Amniotic epithelial cell (primary cell): ENCODE data around the gene OSBPL7.

Experiments
- DNase-seq: peaks from one replicate; pipeline ENCODE4 v3.0.0-alpha.2; 2010; ENCODE audit warnings: low read depth

Gene OSBPL7

DNA sequence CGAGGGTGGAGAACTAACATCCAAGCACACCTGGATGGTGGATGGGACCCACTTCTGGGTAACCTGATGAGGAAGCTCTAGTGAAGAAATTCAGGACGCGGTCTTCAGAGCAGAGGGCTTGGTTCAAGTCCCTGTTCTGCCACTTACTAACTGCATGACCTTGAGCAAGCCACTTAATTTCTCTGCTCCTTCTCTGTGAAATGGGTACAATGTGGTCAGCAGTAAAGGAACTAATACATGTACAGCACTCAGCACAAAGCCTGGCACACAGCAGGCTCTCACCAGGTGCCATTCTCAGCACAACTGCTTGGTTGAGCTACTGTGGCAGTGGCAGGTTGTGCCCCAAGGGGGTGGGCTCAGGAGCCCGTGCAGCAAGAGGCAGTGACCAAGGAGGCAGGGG is 1.9 kb upstream of the OSBPL7 start:
- DNase-seq: no peak

- no peak for DNase-seq
Measured at GRCh38 chr17:47822785-47823184, 1.2 kb upstream of the OSBPL7 start.

DNA sequence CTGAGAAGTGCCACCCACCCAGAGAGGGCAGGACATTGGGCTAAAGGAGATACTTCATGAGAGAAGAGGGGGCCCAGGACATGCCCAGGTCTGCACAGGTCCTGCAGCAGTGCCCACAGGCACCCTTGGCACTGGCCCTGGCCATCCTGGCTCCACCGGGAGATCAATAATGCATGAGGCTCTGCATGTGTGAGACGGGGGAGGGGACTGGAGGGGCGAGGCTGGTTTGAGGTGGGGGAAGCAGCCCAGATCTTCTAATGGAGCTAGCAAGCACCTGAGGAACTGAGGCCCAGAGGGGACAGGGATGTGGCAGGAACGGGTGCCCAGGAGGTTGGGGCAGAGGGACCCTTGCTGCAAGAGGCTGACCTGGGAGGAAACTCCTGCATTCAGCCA is 567 bp downstream of the OSBPL7 start:
- DNase-seq: no peak

DNA sequence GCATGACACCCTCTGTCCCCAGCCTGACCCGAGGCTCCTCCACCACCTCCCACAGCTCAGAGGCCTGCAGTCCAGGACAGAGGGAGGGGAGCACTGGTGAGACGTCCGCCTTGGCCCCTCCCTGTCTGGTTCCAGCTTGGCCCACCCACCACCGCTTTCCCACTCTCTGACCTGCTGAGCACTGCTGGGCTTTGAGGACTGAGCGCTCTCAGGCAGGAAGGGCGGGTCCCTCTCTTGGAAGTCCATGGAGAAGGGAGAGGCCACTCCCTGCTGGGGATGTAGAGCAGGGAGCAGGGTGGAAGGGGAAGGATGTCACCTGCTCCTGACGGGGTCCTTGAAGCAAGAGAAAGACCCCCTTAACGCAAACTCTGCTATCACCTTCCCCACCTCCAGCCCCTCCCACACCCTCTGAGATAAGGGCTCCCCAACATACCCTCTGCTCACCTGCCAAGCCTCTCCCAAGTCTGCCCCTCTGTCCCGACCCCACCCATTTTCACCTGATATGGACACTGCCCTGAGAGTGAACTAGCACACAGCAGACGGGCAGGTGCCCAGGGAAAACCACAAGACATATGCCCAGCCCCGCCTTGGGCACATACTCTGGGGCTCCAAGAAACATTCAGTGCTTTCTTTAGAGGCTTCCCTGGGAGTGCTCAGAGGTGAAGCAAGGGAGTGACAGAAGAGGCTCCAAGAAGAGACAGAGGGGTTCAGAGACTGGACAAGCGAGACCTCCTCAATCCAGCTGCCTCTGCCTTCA is 1.4 kb downstream of the OSBPL7 start:
- no peak for DNase-seq

- no peak for DNase-seq
Measured at GRCh38 chr17:47819475-47819874, 2.1 kb downstream of the OSBPL7 start.

- DNase-seq: no peak
Measured at GRCh38 chr17:47818002-47818695, 3.4 kb downstream of the OSBPL7 start.

DNA sequence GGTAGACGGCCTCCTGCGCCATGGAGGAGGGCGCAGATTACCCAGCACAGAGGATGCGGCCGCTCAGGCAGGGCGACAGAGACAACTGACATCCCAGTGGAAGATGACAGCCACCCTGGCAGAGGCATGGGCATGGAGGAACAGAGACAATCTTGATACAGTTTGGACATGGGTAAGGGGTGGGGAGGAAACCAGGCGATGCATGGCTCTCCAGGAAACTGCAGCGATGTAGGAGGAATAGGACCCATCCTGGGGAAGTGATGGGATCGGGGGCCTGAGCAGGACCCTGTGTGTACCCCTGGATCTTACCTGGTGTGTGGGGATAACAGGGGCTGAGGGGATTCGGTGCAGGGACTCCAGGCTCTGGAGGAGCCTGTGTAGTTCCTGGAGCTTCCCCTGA is 4.6 kb downstream of the OSBPL7 start:
- DNase-seq: no peak

DNA sequence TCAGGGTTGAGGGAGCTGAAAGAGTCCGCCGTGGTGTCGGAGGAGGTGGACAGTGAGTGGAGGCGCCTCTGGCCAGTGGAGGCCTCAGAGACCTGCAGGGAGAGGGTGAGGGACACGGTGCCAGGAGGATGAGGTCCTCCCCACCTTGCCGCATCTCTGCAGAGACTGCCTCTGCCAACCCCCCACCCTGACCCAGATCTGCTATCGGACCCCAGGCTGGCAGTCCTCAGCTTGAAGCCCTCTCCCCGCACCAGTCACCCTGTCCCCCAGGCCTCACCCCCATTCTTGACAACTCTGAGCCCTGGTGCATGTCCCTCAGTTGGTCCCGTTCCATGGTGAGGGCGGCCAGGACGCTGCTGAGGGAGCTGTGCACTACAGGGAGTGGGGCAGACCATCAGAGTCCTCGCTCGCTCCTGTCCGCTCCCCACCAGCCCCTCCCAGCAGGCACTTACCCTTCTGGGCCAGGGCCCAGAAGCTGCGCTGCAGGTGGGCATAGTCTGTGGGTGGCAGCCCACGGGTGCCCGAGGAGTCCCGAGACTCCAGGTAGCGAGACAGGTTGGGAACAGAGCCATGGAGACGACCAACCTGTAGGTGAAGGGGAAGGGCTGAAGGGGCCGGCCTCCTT is 5.4 kb downstream of the OSBPL7 start:
- no peak for DNase-seq

DNA sequence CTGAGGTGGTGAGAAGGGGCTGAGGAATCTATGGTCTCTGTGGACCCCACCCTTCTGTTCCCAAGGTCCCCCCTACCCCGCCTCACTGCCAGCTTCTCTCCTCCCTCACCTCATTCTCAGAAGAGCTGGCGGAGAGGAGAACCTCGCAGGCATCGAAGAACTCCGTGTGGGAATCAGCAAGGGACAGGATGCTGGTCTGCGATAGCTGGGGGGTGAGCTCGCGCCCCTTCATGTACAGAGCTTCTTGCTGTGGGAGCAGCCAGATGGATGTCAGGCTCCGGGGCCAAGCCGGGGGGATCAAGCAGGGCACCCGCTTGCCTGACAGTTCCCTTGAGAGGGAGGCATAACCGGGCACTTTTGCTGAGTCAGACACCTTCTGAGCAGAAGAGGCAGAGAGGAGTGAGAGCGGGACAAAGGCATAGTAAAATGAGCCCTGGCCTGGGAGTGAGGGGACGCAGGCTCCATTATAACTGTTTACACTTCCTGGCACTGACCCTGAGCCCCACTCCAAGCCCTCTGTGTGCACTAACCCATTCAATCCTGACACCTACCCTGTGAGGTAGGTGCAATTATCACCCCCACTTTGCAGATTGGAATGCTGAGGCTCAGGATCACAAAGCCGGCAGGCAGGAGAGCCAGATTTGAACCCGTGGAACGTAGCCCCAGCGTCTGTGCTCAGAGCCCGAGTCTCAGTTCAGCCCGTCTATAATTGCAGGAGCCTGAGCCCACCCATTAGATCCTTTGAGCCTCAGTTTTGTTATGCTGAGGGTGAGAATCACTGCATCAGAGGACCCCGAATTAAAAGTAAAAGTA is 6.3 kb downstream of the OSBPL7 start:
- DNase-seq: no peak

GRCh38 chr17:47813512-47814031 is 8.0 kb downstream of the OSBPL7 start:
- DNase-seq: no peak

GRCh38 chr17:47813077-47813476 is 8.5 kb downstream of the OSBPL7 start:
- DNase-seq: no peak

DNA sequence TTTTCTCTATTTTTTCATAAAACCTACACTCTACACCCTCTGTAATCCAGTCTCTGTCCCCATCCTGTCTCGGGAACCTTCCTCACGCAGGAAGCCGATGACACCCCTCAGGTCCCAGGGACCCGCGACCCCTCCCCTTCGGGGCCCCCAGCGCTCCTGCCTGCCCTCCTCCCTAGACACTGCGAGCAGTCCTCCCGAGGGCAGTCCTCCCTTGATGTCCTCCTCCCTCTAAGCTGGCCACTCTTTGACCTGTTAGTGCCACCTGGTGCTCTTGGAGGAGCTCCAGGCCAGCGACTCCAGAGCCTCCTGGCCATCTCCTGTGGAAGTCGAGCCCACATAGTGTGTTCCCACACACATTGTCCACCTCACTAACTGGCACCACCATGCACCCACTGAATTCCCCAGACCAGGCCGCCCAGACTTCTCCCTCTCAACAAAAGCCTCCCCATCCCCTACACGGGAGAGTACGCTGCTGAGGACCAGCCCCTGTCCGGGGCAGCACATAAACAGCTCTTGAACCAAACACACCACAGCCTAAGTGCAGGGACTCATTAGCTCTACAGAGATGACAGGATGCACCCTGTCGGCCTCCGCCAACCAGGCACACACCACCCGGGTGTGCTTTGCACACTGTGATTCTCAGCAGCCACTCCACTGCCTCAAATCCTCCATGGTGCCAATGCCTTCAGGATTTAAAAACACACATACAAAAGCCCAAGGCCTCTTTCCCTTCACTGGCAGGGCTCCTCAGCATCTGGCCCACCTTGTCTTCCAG is 9.3 kb downstream of the OSBPL7 start:
- DNase-seq: no peak

DNA sequence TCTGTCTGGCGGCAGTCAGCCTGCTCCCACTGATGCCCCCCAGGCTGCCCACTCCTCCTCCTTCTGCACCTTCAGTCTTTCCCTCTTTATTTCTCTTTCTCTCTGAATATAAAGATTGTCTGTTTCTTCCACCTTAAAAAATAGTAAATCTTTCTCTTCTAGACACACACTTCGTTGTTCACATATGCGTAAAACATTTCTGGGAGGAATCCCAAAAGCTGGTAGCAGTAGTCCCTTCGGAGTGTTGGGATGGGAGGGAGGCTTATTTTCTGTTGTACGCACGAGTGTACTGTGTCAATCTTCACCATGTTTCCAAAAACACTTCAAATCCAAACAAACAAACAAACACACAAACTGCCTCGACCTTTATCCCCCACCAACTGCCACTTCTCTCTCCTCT is 9.9 kb downstream of the OSBPL7 start:
- DNase-seq: no peak

GRCh38 chr17:47810901-47811635 is 10.5 kb downstream of the OSBPL7 start:
- no peak for DNase-seq

GRCh38 chr17:47810200-47810821 is 11.3 kb downstream of the OSBPL7 start:
- peak; percentile 86 for DNase-seq

DNA sequence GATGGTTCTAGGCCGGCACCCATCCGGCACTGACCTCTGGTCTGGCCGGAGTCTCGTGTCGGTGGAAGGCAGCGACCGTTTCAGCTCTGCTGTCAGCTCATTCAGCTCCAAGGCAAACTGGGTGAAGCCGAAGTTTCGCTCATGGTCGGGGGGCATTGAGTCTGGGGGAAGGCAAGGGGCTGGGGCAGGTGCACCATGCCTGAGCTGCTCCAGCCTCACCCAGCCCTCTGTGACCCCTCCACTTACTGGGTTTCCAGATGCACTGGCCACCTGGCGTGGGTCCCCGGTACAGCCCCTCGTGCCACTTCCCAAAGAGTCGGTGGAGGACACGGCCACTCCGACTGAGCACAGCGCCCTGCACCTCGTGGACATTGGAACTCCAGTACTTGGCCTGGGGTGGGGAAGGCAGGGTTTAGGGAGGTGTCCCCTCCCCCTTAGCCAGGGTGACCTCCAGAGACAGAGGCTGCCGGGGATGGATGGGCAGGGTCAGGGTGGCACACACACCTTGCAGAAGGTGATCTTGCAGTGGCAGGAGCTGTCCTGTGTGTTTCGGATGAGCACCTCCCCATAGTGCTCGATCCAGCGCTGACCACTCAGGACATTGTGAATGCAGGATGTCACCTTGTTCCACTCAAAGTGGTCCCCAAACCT is 12.6 kb downstream of the OSBPL7 start:
- DNase-seq: no peak

- DNase-seq: no peak
Measured at GRCh38 chr17:47808036-47808829, 13.4 kb downstream of the OSBPL7 start.

GRCh38 chr17:47807421-47807820 is 14.2 kb downstream of the OSBPL7 start:
- no peak for DNase-seq

DNA sequence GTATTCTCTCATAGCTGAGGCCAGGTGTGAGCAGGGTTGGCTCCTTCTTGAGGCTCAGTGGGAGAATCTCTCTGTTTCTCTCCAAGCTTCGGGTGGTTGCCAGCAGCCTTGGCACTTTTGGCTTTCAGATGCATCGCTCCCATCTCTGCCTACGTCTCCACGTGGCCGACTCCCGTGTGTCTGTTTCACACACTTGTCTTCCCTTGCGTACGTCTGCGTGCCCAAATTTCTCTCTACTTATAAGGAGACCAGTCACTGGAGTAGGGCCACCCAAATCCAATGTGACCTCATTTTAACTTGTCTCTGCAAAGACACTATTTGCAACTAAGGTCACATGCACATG is 14.7 kb downstream of the OSBPL7 start:
- no peak for DNase-seq
